ENCODE data around the gene SLC22A3. TPM values are rescaled to one million over a fixed set of nuclear protein-coding genes. Genes with fewer than 3 reads are reported as not detected.
"Not testable (repeated sequence)": the region's sequence is repeated elsewhere in the genome, so short reads cannot be mapped to it uniquely, and the experiment has no call there.

Gene SLC22A3
- total and polyA plus RNA-seq, 3 donors from 2014 or later: 5.7 to 10.3 (median 6.9) TPM

DNA sequence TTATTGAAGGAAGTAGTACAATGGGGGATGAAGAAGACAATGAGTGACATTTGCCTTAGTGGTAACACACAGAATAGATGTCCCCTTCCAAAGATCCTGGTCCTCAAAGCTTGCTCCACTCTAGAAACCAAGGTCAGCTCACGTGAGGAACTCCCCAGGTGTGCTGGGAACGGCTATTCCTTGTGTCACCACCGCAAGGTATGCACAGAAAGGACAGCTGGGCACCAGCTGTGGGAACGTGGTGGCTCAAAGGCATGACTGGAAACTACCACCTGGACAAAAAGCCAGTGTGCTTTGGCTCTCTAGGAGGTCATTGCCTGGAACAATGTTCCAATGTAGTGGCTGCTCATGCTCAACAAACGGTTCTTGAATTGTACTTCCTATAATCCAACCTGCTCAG is 94.0 kb downstream of the SLC22A3 start:
- H3K4me1 ChIP-seq: no peaks in the 10 kb centered on the region
- WGBS, 2 donors: 82 to 85% methylated on average over 5 of the region's 5 CpGs

DNA sequence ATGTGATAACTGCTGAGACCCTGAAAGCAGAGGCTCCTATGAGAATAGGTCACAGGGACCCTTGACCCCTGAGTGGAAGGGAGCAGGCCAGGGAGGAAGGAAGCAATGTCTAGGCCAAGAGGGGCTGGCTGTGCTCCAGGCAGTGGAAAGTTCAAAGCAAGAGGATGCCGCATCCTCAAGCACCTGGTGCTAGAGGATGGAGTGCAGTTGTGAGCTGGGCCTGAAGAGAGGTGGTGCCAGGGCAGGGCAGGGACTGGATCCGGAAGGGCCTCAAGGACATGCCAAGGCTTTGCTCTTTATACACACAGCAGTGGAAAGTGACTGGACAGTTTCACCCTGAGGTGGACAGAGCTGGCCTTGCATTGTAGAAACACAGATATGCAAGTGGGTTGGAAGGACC is 97.0 kb downstream of the SLC22A3 start:
- Histone ChIP-seq H3K27ac (no peak overlapping the region), H3K9me3 (no peaks in the 10 kb centered on the region), H3K27me3 (no peaks in the 10 kb centered on the region), H3K4me1 (no peaks in the 10 kb centered on the region), H3K4me3 (no peak overlapping the region), H3K36me3 (ENCODE audit: low read depth, missing control alignments) (no peaks in the 10 kb centered on the region)
- TF ChIP-seq, protein P1, sequence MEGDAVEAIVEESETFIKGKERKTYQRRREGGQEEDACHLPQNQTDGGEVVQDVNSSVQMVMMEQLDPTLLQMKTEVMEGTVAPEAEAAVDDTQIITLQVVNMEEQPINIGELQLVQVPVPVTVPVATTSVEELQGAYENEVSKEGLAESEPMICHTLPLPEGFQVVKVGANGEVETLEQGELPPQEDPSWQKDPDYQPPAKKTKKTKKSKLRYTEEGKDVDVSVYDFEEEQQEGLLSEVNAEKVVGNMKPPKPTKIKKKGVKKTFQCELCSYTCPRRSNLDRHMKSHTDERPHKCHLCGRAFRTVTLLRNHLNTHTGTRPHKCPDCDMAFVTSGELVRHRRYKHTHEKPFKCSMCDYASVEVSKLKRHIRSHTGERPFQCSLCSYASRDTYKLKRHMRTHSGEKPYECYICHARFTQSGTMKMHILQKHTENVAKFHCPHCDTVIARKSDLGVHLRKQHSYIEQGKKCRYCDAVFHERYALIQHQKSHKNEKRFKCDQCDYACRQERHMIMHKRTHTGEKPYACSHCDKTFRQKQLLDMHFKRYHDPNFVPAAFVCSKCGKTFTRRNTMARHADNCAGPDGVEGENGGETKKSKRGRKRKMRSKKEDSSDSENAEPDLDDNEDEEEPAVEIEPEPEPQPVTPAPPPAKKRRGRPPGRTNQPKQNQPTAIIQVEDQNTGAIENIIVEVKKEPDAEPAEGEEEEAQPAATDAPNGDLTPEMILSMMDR (IDR thresholded peaks at IDR 0.05): no peak
- TF ChIP-seq POLR2A (IDR thresholded peaks at IDR 0.05): no peak
- DNase-seq: no peak
- intact Hi-C loops (cut with DNase I; ENCODE audit: low total_unique reads): no loop called here
- 82 to 88% methylated on average over 2 of the region's 2 CpGs for WGBS, 2 donors

More for the DNA sequence above, 94.0 kb downstream of the SLC22A3 start:
- TF ChIP-seq POLR2A (IDR thresholded peaks at IDR 0.05): no peak
- TF ChIP-seq, protein P1 (IDR thresholded peaks at IDR 0.05): no peak
- H3K4me3 ChIP-seq: no peak overlapping the region
- H3K9me3 ChIP-seq: no peaks in the 10 kb centered on the region
- intact Hi-C loops (cut with DNase I; ENCODE audit: low total_unique reads): no loop called here
- H3K27me3 ChIP-seq: no peaks in the 10 kb centered on the region
- no peak overlapping the region for H3K27ac ChIP-seq
- DNase-seq: no peak
- H3K36me3 ChIP-seq (ENCODE audit: low read depth, missing control alignments): no peaks in the 10 kb centered on the region

DNA sequence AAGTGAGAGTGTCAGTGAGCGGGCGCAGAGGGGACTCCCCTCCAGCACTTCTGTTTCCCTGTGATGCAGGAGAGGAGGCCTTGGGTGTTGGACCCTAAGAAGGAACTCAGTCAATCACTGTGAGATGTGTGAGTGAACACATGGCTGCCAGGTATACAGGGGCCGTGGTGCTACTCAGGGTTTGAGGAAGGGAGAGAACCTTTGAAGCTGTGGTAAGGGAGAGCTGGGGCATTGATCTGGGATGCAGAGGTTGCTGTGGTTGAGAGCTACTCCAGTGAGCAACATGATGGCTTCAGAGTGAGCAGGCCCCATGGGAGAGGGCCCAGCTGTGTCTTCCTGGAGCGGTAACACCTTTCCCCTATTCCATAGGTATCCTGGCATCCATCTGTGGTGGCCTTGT is 99.2 kb downstream of the SLC22A3 start:
- intact Hi-C loops (cut with DNase I; ENCODE audit: low total_unique reads): no loop called here
- Histone ChIP-seq H3K36me3 (ENCODE audit: low read depth, missing control alignments) (no peaks in the 10 kb centered on the region), H3K27ac (no peak overlapping the region), H3K27me3 (no peaks in the 10 kb centered on the region), H3K4me1 (no peaks in the 10 kb centered on the region), H3K4me3 (no peak overlapping the region), H3K9me3 (no peaks in the 10 kb centered on the region)
- TF ChIP-seq, protein P1 (IDR thresholded peaks at IDR 0.05): no peak
- no peak for TF ChIP-seq POLR2A (IDR thresholded peaks at IDR 0.05)
- no peak for DNase-seq
- 94 to 96% methylated on average over 4 of the region's 4 CpGs for WGBS, 2 donors

DNA sequence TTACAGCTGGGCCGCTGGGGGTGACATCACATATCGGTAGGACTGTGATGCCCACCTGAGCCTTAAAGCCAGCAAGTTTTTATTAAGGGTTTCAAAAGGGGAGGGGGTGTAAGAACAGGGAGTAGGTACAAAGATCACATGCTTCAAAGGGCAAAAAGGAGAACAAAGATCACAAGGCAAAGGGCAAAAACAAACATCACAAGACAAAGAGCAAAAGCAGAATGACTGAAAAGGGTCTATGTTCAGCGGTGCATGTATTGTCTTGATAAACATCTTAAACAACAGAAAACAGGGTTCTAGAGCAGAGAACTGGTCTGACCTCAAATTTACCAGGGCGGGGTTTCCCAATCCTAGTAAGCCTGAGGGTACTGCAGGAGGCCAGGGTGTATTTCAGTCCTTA is 101.6 kb downstream of the SLC22A3 start:
- H3K9me3 ChIP-seq; H3K4me3 ChIP-seq; H3K27me3 ChIP-seq; H3K36me3 ChIP-seq (ENCODE audit: low read depth, missing control alignments); H3K4me1 ChIP-seq; DNase-seq; H3K27ac ChIP-seq: not testable (repeated sequence)
- WGBS, 2 donors: 94 to 98% methylated on average over 4 of the region's 4 CpGs
- intact Hi-C loops (cut with DNase I; ENCODE audit: low total_unique reads): loop anchor here (10.0 kb wide), 1 partner anchor 585 kb away; no protein-coding TSS in a partner anchor

DNA sequence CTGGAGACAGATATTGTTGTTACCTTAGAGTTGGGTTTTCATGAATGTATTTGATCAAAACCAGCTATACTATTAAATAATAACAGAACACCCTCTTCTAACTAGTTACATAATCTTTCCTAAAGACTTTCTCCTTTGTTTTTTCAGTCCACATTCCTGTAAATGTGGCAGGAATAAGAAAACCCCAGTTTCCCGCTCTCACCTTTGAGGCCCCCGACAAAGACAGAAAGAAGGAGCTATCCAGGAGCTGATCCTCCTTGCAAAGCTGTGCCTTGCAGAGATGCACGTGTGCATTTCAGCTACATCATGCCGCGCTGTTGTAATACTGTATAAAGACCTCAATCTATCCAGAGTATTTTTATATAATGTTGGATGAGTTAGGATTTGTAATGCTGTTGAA is 102.7 kb downstream of the SLC22A3 start:
- H3K36me3 ChIP-seq (ENCODE audit: low read depth, missing control alignments): no peaks in the 10 kb centered on the region
- TF ChIP-seq, protein P1 (IDR thresholded peaks at IDR 0.05): no peak
- TF ChIP-seq POLR2A (IDR thresholded peaks at IDR 0.05): no peak
- no peak for DNase-seq
- no peak overlapping the region for H3K27ac ChIP-seq
- H3K4me1 ChIP-seq: no peaks in the 10 kb centered on the region
- no peaks in the 10 kb centered on the region for H3K27me3 ChIP-seq
- intact Hi-C loops (cut with DNase I; ENCODE audit: low total_unique reads): loop anchor here (10.0 kb wide), 1 partner anchor 586 kb away; no protein-coding TSS in a partner anchor
- H3K4me3 ChIP-seq: no peak overlapping the region
- 91 to 96% methylated on average over 5 of the region's 5 CpGs for WGBS, 2 donors
- H3K9me3 ChIP-seq: no peaks in the 10 kb centered on the region

Measured in testis (tissue), 3 donors.